Immature natural killer cell (primary cell): ENCODE results near the gene PLD1. TPM values are rescaled to one million over a fixed set of nuclear protein-coding genes. Genes with fewer than 3 reads are reported as not detected.

Experiments used
- DNase-seq, 3 donors: peaks; one replicate each; pipeline ENCODE4 v3.0.0; 2022; ENCODE audit warnings: mixed read lengths in 1 of 3
- H3K27ac Mint-ChIP-seq, 6 donors: one replicate each; pipeline ENCODE4 v1.8.0; 2020; ENCODE audit warnings: mixed read lengths in 6 of 6, mild to moderate bottlenecking in 5 of 6, inconsistent platforms in 4 of 6, moderate library complexity in 3 of 6
- H3K27me3 Mint-ChIP-seq, 3 donors: one replicate each; pipeline ENCODE4 v1.8.0; 2020 to 2021; ENCODE audit warnings: low read depth in 3 of 3, mild to moderate bottlenecking in 3 of 3, mixed read lengths in 3 of 3, moderate library complexity in 3 of 3, inconsistent platforms in 1 of 3
- H3K36me3 Mint-ChIP-seq, 3 donors: one replicate each; pipeline ENCODE4 v1.8.0; 2020; ENCODE audit warnings: mixed read lengths in 3 of 3, inconsistent platforms in 2 of 3, mild to moderate bottlenecking in 2 of 3
- H3K4me1 Mint-ChIP-seq, 2 donors: one replicate each; pipeline ENCODE4 v1.8.0; 2020; ENCODE audit warnings: inconsistent platforms in 2 of 2, mild to moderate bottlenecking in 2 of 2, mixed read lengths in 2 of 2, moderate library complexity in 1 of 2
- H3K4me3 Mint-ChIP-seq, 5 donors: one replicate each; pipeline ENCODE4 v1.8.0; 2020; ENCODE audit warnings: mild to moderate bottlenecking in 5 of 5, mixed read lengths in 5 of 5, inconsistent platforms in 3 of 5, moderate library complexity in 3 of 5
- H3K9me3 Mint-ChIP-seq, 6 donors: one replicate each; pipeline ENCODE4 v1.8.0; 2020; ENCODE audit warnings: mild to moderate bottlenecking in 6 of 6, mixed read lengths in 6 of 6, inconsistent platforms in 4 of 6, moderate library complexity in 3 of 6
- polyA plus RNA-seq, 3 donors: library from polyadenylated mRNA; unstranded; fragments of 300-500 nt; fragmentation: Illumina TruSeq; gene quantifications; one replicate each; pipeline ENCODE4 v1.2.3, GENCODE V29; 2021

PLD1 gene
- polyA plus RNA-seq, 3 donors from 2014 or later = 3.8 to 7.2 TPM; not detected in 1

GRCh38 chr3:171775943-171776342, 34.3 kb downstream of the PLD1 start:
- H3K27ac Mint-ChIP-seq = no peak overlapping the region
- peaks cover 0 to 3% (median 2%) of the 10 kb centered on the region in 3 donors for H3K27me3 Mint-ChIP-seq
- peaks cover 9 to 17% of the 10 kb centered on the region in 2 donors for H3K4me1 Mint-ChIP-seq
- no peaks in the 10 kb centered on the region for H3K36me3 Mint-ChIP-seq
- DNase-seq = no peak
- H3K9me3 Mint-ChIP-seq = no peaks in the 10 kb centered on the region
- H3K4me3 Mint-ChIP-seq = no peak overlapping the region

GRCh38 chr3:171774521-171774920, 35.8 kb downstream of the PLD1 start:
- Mint-ChIP-seq H3K4me1 (peaks cover 11 to 18% of the 10 kb centered on the region in 2 donors), H3K36me3 (no peaks in the 10 kb centered on the region), H3K4me3 (no peak overlapping the region), H3K9me3 (no peaks in the 10 kb centered on the region), H3K27ac (peak overlapping the region in 1 of 6 donors; percentile 26), H3K27me3 (peaks cover 0 to 3% (median 2%) of the 10 kb centered on the region in 3 donors)
- DNase-seq = no peak

- DNase-seq = peak; percentile 18 to 36 (median 26)
- Mint-ChIP-seq H3K9me3 (no peaks in the 10 kb centered on the region), H3K4me3 (no peak overlapping the region), H3K36me3 (no peaks in the 10 kb centered on the region), H3K4me1 (peaks cover 21 to 33% of the 10 kb centered on the region in 2 donors), H3K27ac (no peak overlapping the region), H3K27me3 (peaks cover 0 to 3% (median 2%) of the 10 kb centered on the region in 3 donors)
Observed at GRCh38 chr3:171772427-171773056, 37.7 kb downstream of the PLD1 start.

GRCh38 chr3:171770689-171771620, 39.3 kb downstream of the PLD1 start:
- peaks cover 1 to 3% (median 2%) of the 10 kb centered on the region in 3 donors for H3K27me3 Mint-ChIP-seq
- H3K36me3 Mint-ChIP-seq = no peaks in the 10 kb centered on the region
- H3K9me3 Mint-ChIP-seq = no peaks in the 10 kb centered on the region
- DNase-seq = no peak
- H3K4me1 Mint-ChIP-seq = peaks cover 26 to 43% of the 10 kb centered on the region in 2 donors
- H3K4me3 Mint-ChIP-seq = peak overlapping the region in 3 of 5 donors; percentile 10 to 82 (median 66)
- H3K27ac Mint-ChIP-seq = peak overlapping the region in 1 of 6 donors; percentile 59

GRCh38 chr3:171769461-171769860, 40.8 kb downstream of the PLD1 start:
- no peak for DNase-seq
- no peak overlapping the region for H3K4me3 Mint-ChIP-seq
- H3K27me3 Mint-ChIP-seq = peaks cover 1 to 3% (median 2%) of the 10 kb centered on the region in 3 donors
- H3K9me3 Mint-ChIP-seq = no peaks in the 10 kb centered on the region
- H3K4me1 Mint-ChIP-seq = peaks cover 26 to 43% of the 10 kb centered on the region in 2 donors
- no peaks in the 10 kb centered on the region for H3K36me3 Mint-ChIP-seq
- H3K27ac Mint-ChIP-seq = no peak overlapping the region

- no peak overlapping the region for H3K27ac Mint-ChIP-seq
- no peak for DNase-seq
- H3K4me3 Mint-ChIP-seq = peak overlapping the region in 1 of 5 donors; percentile 23
- H3K36me3 Mint-ChIP-seq = no peaks in the 10 kb centered on the region
- no peaks in the 10 kb centered on the region for H3K9me3 Mint-ChIP-seq
- peaks cover 26 to 43% of the 10 kb centered on the region in 2 donors for H3K4me1 Mint-ChIP-seq
- peaks cover 0 to 2% (median 1%) of the 10 kb centered on the region in 3 donors for H3K27me3 Mint-ChIP-seq
Observed at GRCh38 chr3:171768986-171769385, 41.3 kb downstream of the PLD1 start.

GRCh38 chr3:171768281-171768900, 41.9 kb downstream of the PLD1 start:
- Mint-ChIP-seq H3K4me3 (peak overlapping the region in 3 of 5 donors; percentile 5 to 56 (median 43)), H3K4me1 (peaks cover 26 to 43% of the 10 kb centered on the region in 2 donors), H3K27me3 (peaks cover 0 to 2% (median 1%) of the 10 kb centered on the region in 3 donors), H3K27ac (peak overlapping the region in 1 of 6 donors; percentile 46), H3K9me3 (no peaks in the 10 kb centered on the region), H3K36me3 (no peaks in the 10 kb centered on the region)
- peak in 1 of 3 donors; percentile 3 for DNase-seq

- Mint-ChIP-seq H3K27me3 (peaks cover 0 to 2% (median 1%) of the 10 kb centered on the region in 3 donors), H3K36me3 (peaks cover 0 to 4% (median 0%) of the 10 kb centered on the region in 3 donors), H3K9me3 (no peaks in the 10 kb centered on the region), H3K4me1 (peaks cover 15 to 25% of the 10 kb centered on the region in 2 donors), H3K4me3 (no peak overlapping the region), H3K27ac (no peak overlapping the region)
- DNase-seq = no peak
Observed at GRCh38 chr3:171765511-171765887, 44.8 kb downstream of the PLD1 start.

GRCh38 chr3:171763392-171763791, 46.9 kb downstream of the PLD1 start:
- Mint-ChIP-seq H3K27ac (no peak overlapping the region), H3K36me3 (peaks cover 0 to 7% (median 0%) of the 10 kb centered on the region in 3 donors), H3K4me3 (no peak overlapping the region), H3K4me1 (peaks cover 12 to 18% of the 10 kb centered on the region in 2 donors), H3K27me3 (peaks cover under 1 to 4% (median 1%) of the 10 kb centered on the region in 3 donors), H3K9me3 (no peaks in the 10 kb centered on the region)
- no peak for DNase-seq

- H3K36me3 Mint-ChIP-seq = peaks cover 0 to 7% (median 0%) of the 10 kb centered on the region in 3 donors
- H3K4me3 Mint-ChIP-seq = no peak overlapping the region
- no peak for DNase-seq
- no peak overlapping the region for H3K27ac Mint-ChIP-seq
- no peaks in the 10 kb centered on the region for H3K4me1 Mint-ChIP-seq
- H3K27me3 Mint-ChIP-seq = peaks cover 0 to 2% (median 2%) of the 10 kb centered on the region in 3 donors
- H3K9me3 Mint-ChIP-seq = no peaks in the 10 kb centered on the region
Observed at GRCh38 chr3:171760477-171760876, 49.8 kb downstream of the PLD1 start.

GRCh38 chr3:171758109-171758508, 52.2 kb downstream of the PLD1 start:
- Mint-ChIP-seq H3K4me3 (no peak overlapping the region), H3K4me1 (no peaks in the 10 kb centered on the region), H3K27ac (no peak overlapping the region), H3K27me3 (peaks cover 0 to 2% (median 2%) of the 10 kb centered on the region in 3 donors), H3K9me3 (no peaks in the 10 kb centered on the region), H3K36me3 (peaks cover 0 to 7% (median 0%) of the 10 kb centered on the region in 3 donors)
- DNase-seq = no peak

GRCh38 chr3:171757361-171758034, 52.8 kb downstream of the PLD1 start:
- H3K36me3 Mint-ChIP-seq = peaks cover 0 to 7% (median 0%) of the 10 kb centered on the region in 3 donors
- H3K4me3 Mint-ChIP-seq = no peak overlapping the region
- no peaks in the 10 kb centered on the region for H3K9me3 Mint-ChIP-seq

GRCh38 chr3:171755656-171756055, 54.6 kb downstream of the PLD1 start:
- no peaks in the 10 kb centered on the region for H3K4me1 Mint-ChIP-seq
- H3K4me3 Mint-ChIP-seq = no peak overlapping the region
- no peaks in the 10 kb centered on the region for H3K9me3 Mint-ChIP-seq
- no peak for DNase-seq
- peaks cover 0 to 2% (median 2%) of the 10 kb centered on the region in 3 donors for H3K27me3 Mint-ChIP-seq
- no peak overlapping the region for H3K27ac Mint-ChIP-seq
- peaks cover 0 to 3% (median 0%) of the 10 kb centered on the region in 3 donors for H3K36me3 Mint-ChIP-seq

More at GRCh38 chr3:171757361-171758034, 52.8 kb downstream of the PLD1 start:
- Mint-ChIP-seq H3K4me1 (no peaks in the 10 kb centered on the region), H3K27me3 (peaks cover 0 to 2% (median 2%) of the 10 kb centered on the region in 3 donors), H3K27ac (no peak overlapping the region)
- DNase-seq = no peak
